Hypothalamus (tissue), 51 donors: ENCODE measurements around the gene CTDSP2.
"Not testable (repeated sequence)": the region's sequence is repeated elsewhere in the genome, so short reads cannot be mapped to it uniquely, and the experiment has no call there.

Experiments
- DNase-seq, 51 donors: peaks; one replicate each; lab custom pipeline; 2025; lab: John Stamatoyannopoulos, UW

Gene CTDSP2

GRCh38 chr12:57854965-57855364 lies 8.4 kb upstream of the CTDSP2 start:
- DNase-seq: no peak

- no peak for DNase-seq
Observed at GRCh38 chr12:57853864-57854556, 7.5 kb upstream of the CTDSP2 start.

GRCh38 chr12:57852620-57853500 lies 6.3 kb upstream of the CTDSP2 start:
- DNase-seq: peak in 16 of 51 donors; percentile 20 to 62 (median 44)

GRCh38 chr12:57852200-57852599 lies 5.7 kb upstream of the CTDSP2 start:
- peak in 25 of 51 donors; percentile 24 to 75 (median 49) for DNase-seq

- no peak for DNase-seq
Observed at GRCh38 chr12:57851552-57851951, 5.0 kb upstream of the CTDSP2 start.

GRCh38 chr12:57850854-57851430 lies 4.4 kb upstream of the CTDSP2 start:
- DNase-seq: peak in 5 of 51 donors; percentile 15 to 29 (median 18)

GRCh38 chr12:57849447-57849846 lies 2.9 kb upstream of the CTDSP2 start:
- not testable (repeated sequence) for DNase-seq

GRCh38 chr12:57849035-57849434 lies 2.5 kb upstream of the CTDSP2 start:
- DNase-seq: no peak

GRCh38 chr12:57848208-57848607 lies 1.7 kb upstream of the CTDSP2 start:
- DNase-seq: no peak

GRCh38 chr12:57846285-57846576 lies 298 bp downstream of the CTDSP2 start:
- no peak for DNase-seq

- DNase-seq: peak in 50 of 51 donors; percentile 39 to 94 (median 84)
Observed at GRCh38 chr12:57845478-57846284, 848 bp downstream of the CTDSP2 start.

GRCh38 chr12:57844709-57845477 lies 1.6 kb downstream of the CTDSP2 start:
- peak in 42 of 51 donors; percentile 13 to 82 (median 48) for DNase-seq

GRCh38 chr12:57842342-57843294 lies 3.9 kb downstream of the CTDSP2 start:
- no peak for DNase-seq

GRCh38 chr12:57841445-57841844 lies 5.1 kb downstream of the CTDSP2 start:
- no peak for DNase-seq

GRCh38 chr12:57840726-57841125 lies 5.8 kb downstream of the CTDSP2 start:
- DNase-seq: no peak

GRCh38 chr12:57839996-57840395 lies 6.5 kb downstream of the CTDSP2 start:
- DNase-seq: no peak

GRCh38 chr12:57838594-57839302 lies 7.8 kb downstream of the CTDSP2 start:
- no peak for DNase-seq
